GM21447 (cell line): ENCODE results near the gene EIF4E3.

Experiments used
- ATAC-seq: cut with Tn5 transposase; IDR thresholded peaks from one replicate; pipeline ENCODE4 v1.9.1; 2021; ENCODE audit not compliant: unreplicated experiment

Gene EIF4E3

DNA sequence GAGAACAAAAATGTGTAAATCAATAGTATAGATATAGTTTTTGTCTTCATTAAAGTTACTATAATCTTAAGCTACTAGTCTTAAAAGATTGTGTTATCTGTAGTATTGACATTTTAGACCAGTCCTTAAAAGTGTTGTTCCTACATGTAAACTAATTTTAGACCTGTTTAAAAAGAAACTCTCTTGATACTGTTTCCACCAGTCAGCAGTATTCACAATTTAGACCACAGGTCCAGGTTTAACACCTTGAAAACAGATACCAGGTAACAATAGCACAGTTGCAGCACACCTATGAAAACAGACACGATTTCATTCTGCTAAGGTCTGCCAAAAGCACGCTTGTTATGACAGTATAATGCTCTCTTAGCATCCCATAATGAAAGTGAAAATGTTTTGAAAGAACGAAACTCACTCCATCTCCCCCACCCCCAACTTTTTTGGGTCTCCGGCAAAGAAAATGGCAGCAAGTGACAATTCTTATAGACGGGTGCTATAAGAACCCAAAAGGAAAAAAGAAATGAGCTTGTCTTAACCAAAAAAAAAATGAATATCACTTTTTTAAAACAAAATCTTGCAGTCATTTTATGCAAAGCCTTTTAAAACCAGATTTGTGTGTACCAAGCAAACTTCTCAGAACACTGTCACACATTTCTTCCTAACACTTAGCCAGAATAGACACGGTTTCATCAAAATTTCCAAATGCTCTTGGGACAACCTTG is 1.6 kb downstream of the EIF4E3 start:
- ATAC-seq = no peak

DNA sequence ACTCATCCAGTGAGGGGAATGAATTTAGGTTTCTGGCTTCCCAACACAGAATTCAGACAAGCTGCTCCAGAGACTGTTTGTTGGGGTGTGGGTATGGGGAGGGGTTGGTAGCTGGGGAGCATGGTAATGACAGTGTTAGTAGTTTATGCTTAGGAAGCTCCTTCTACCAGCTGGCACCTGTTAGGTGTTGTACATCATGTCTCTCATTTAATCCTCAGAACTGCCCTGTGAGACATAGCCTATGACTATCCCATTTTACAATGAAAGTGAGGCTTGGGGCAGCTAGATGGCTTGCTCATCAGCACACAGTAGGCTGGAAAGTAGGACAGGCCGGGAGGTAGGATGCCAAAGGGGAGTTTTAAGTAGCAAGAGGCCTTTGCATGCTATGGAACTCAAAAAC is 2.5 kb downstream of the EIF4E3 start:
- no peak for ATAC-seq

DNA sequence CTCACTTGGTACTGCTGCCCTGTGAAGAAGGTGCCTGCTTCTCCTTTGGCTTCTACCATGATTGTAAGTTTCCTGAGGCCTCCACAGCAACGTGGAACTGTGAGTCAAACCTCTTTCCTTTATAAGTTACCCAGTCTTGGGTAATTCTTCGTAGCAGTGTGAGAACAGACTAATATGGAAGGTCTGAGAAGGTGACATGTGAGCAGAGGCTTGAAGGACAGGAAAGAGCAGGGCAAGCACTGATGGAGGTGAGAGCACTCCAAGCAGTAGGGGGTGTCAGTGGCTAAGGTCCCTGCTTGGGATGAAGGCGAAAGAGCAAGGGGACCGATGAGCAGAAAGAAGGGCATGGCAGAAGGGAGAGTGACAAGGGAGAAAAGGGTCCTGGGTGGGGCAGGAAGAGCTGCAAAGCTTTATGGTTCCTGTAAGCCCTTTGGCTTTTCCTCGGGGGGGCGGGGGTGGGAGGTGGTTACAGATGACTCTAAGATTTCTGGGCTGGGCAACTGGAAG is 3.5 kb downstream of the EIF4E3 start:
- no peak for ATAC-seq

DNA sequence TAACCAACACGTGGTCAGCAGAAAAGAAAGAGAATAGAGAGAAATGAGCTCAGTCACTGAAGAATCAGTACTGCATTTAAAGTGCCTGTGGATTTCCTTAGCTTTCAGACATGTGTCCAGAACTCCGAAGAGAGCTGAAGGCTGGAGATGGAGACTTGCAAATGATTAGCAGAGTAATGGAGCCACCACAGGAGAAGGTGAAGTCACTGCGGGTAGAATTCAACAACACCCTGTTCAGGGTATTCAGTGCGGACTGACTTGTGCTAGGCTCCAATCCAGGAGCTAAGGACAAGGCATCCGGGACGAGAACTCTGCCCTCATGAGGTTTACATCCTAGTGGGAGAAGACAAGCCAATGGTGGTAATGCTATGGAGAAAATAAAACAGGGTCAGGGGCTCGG is 4.2 kb downstream of the EIF4E3 start:
- ATAC-seq = no peak

DNA sequence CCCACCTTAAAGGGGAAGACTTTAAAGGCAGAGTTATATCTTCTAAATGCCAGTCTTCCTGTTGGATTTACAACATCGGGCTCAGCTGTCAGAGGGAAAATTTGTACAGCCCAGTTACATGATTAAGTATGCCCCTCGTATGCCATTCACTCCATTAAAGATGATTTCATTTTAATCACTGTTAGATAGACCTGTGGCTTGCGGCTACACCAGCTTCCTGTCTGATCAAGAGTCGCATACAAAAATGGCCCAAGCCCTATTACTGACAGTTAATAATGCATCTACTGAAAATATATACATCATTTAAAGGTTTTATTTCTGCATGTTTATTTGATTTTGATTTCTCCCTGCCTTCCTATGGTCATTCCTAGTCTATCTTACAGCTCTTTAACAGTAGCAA is 7.1 kb downstream of the EIF4E3 start:
- no peak for ATAC-seq

DNA sequence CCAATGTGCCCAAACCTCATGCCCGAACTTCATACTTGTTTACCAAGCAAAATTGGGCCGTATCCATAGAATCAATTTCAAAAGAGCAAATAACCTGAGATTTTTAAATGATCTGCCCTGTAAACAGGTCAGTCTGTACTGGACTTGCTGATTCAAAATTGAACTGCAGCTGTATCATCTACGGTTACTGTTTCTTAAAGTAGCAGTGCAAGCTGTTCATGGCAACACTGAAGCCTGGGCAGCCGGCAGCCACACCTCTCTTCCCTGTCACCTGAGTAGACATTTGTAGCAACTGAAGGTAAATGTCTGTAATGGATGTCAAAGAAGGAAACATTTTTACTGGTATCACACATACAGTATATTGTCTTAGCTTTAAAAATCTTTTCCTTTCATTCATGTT is 10.6 kb downstream of the EIF4E3 start:
- no peak for ATAC-seq

DNA sequence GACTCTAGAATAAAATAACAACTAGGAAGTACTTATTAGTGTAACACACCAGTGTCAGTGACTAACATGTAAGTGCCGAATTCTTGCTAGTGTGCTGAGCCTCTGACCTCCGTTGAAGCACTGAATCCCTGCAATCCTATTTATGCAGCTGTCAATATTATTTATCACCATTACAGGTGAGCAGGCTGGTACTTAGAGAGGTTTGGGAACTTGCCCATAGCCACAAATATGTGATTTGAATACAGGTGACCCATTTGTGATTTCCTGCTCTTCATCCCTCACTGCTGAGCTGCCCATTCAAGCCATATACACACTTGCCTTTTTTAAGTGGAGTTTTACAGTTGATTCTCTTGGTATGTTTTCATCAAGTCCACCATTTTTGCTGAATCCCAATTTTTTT is 12.2 kb downstream of the EIF4E3 start:
- no peak for ATAC-seq

DNA sequence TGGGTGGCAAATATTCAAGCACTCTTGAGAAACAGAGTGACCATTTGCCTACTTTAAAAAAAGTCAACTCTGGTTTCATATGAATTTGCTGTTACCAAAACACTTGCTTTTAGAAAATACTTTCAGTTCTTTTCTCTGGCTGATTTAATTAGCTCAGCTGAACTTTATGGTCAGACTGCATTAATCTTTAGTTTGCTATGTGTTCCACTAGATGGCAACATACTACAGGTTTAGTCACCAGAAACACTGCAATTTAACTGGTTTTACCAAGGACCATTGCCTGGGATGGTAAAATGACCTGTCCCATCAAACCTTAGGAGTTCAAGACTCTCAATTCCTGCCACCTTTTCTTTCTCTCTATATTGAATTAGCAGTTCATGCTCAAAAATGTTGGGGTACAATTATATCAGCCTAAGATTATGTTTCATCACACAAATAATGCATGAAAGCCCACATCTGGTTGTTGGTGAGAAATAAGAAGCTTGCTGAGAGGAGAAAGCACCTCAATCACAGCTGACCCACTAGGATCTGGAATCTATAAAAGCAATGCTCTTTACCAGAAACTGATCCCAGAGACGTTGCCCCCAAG is 14.2 kb downstream of the EIF4E3 start:
- ATAC-seq = no peak

DNA sequence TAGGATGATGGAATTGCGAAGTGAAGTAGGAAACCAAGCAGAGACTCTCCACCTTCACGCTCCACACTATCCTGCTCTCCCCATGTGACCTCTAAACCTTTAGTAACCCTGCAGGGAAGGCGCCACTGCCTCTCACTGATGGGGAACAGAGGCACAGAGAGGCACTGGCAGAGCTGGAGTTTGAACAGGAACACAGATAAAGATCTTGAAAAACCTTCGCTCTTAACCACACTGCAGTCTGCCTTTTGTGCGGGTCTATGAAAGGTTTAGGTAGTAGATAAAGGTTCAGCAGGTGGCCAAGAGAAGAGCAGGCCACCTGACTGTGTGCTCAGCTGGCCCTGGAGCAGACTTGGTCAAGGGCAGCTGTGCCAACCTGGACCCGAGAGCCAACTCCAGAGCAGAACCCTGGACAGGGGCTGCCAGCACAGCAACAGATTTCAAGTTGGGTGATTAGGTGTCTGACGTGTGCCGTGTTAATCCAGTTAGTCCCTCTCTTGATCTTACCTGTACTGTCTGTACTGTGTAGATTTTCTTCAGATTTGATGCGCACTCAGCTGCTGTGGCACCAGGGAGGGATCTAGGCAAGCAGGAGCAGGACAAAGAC is 15.2 kb downstream of the EIF4E3 start:
- ATAC-seq = no peak

DNA sequence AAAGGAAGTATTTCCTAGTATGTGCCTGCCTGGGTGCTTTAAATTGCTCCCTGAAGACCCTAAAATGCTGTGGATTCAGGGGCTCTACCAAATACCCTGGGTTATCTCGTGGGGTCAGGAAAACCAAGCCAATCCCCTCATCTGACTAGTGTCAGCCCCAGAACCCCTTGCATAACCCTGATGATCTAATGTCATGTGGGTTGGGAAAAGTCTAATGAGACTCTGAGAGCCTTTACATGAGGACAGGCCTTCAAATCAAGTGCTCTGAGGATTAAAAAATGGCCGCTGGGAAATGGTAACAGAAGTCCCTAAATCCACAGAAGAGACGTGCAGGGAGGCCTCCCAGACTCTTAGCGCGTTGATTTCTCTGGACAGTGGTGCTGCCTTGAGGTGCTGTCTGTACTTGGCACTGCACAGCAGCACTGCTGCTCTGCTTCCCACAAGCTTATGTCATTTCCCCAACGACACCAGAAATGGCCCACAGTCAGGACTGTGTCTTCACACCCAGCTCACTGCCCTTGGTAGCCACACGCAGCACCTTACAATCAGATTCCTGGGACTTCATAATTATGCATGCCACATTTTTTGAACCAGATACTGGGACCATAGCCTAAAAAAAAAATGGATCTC is 16.6 kb downstream of the EIF4E3 start:
- no peak for ATAC-seq

DNA sequence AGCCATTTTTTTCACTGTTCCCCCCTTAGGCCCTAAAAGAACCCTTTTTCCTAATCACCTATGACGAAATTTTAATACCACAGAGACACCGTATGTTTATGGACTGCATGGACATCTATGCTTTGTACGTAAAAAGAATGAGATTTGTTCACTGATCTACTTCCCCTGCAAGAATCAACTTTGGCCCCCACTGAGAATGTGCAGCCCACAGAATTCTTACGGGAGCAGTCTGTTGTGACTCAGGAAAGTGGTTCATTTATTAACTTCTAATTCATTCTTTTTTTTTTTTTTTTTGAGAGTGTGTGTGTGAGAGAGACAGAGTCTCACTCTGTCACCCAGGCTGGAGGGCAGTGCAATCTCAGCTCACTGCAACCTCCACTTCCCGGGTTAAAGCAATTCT is 17.6 kb downstream of the EIF4E3 start:
- no peak for ATAC-seq

DNA sequence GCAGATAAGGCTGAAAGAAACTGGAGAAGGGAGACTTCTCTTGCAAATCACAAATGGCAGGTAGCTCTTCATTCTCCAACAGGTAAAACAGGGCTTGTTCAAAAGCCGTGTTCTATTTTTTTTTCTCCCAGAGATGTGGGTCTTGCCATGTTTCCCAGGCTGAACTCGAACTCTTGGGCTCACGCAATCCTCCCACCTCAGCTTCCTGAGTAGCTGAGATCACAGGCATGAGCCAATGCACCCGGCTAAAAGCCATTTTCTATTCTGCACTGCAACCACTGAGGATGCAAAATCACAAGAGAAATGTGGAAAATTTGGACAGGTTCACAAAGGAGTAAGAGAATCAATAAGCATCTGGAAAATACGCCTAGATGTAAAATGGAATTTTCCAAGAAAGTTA is 19.5 kb downstream of the EIF4E3 start:
- ATAC-seq = no peak

DNA sequence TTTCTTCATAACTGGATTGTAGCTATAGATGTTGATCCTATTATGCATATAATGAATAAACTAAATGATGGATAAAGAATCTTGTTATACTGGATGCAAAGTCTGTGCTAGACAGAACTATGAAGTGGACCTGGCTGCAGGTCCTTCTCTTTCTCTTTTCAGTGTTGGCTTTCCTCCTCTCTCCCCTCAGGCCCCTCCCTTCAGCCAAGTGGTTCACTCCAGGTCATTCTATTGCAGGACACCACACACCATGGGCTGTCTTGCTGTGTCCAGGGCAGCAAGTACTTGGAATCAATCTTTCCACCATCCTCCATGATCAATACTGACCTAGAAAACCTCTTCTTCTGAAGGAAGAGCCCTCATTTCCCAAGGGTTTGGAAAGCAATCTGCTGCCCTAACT is 20.3 kb downstream of the EIF4E3 start:
- no peak for ATAC-seq

DNA sequence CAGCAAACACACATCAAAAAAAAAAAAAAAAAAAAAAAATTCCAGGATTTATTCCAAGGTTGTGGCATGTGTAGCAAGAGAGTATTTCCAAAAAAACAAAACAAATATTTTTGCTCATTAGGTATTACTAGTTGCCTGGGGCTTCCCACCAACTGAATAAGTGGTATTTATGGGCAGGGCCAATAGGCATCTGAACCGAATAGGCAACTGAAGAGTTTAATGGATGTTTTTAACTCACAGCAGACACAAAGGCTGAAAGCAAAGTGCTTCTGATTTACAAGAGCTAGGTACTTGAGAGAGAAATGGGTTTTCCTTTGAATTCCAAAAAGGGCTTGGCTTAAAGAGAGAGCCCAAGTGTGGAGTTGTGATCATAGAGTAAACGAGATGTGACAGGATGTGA is 21.4 kb downstream of the EIF4E3 start:
- no peak for ATAC-seq

DNA sequence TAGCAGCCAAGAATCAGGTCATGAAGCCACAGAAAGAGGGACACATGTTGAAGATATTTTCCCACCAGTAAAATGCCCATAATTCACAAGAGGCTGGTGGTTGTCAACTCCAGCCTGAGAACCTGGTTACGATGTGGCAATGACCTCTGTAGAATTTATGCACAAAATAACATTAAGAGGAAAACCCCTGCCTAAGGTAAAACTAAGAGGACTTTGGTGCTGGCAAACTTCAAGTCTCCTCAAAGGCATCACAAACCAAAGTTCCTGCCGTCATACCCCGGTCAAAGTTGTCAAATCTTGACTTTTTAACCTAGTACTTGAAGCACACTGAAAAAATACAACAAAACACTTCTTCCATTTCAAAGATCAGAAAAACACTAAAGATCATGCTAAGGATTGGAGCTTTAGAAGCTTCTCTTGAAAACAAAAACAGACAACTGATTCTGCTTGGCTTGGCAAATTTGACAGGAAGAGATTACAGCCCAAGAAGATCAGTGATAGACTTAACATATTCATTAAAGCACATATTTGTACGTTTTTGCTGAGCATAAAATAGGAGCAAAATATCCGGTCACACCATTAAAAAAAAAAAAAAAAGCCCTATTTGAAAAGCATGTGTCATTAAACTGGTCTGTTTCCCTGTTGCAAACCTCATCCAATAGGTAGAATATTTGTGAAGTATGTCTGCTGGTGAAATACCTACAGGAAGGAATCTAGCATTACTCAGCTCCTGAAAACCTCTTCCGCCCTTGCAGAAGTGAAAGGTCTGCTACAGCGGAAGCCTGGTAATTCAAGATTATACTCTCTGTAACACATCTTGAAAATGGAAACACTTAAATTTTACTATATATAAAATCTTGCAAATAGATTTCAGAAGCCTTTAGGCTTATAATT is 22.8 kb downstream of the EIF4E3 start:
- ATAC-seq = no peak

DNA sequence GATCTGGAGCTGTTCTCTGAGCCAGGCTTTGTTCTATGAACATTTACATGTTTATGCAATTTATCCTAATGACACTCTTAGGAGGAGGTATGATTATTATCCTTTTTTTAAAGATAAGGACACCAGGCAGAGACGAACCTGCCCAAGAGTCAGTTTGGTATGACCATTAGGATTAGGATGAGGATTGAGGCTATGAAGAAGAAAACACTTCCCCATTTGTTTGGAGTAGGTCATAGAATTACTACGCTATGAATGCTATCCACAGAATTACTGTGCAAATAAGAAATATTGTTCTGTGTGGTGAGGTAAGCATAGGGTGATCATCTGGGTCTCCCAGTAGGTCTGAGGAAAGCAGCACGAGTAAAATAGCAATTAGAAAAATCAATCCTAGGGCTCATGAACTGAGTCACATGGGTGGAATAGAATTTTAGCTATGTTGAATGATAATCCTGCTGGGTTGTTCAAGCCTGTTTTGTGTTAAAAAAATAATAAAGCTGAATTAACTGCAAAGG is 23.9 kb downstream of the EIF4E3 start:
- no peak for ATAC-seq

DNA sequence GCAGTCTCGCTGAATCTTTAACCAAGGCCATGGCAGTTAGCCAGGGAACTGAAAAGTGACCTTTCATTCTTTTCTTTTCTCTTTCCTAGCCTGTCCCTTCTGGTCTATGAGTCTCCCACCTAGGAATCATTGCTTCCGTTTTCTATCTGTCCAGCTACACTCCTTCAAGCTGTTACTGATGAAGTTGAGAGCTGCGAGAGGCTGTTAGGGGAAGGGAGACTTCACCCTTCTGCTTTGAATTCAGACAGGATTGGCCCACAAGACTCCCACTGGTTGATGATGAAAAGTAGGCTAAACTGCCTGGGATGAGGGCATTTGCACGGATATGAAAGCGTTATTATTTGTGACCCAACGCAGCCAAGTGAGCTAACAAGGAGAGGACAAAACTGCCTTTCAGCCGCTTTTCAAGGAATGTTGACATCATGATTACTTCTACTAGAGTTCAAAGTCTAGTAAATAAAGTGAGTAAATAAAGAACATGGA is 30.2 kb downstream of the EIF4E3 start:
- ATAC-seq = no peak

DNA sequence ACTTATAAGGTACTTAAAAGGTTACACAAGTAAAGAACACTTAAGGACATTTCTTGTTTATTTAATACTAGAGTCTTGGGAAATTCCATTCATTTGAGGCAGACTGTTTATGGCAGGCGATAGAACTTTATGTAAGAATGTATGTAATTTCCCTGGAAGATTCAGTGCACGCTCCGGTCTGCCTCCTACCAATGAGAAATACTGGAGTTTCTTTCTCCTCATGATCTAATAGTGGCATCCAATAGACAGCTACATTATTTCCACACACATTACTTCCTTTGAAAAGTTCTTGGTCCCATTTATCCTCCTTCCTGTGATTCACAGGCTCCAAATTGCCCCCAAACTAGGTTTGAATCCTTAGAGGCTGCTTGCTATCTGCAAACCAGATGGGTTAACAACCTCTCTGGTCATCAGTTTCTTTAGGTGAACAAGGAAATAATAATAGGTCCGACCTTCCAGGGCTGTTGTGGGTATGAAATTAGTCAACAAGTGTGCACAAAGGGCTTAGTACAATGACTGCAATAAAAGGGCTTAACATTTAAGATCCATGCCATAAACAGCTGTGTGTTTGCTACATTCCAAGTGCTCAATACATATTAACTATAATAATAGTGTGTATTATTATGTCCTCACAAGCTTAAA is 30.7 kb downstream of the EIF4E3 start:
- ATAC-seq = no peak

DNA sequence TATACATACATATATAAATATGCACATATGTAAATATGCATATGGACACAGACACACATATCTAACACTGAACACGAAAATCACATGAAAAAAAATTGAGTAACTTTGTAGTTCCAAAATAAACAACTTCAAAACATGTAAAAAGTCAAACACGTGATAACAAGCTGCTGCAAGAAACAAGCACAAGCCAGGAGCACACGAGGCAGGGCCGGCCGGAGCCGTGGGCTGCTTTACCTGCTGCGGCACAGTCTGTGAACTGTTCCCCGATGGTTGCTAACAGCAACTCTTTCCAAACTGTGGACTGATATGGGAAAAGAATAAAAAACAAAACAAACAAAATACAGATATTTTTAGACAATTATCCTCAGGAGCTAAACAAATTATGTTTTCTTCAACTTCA is 31.6 kb downstream of the EIF4E3 start:
- ATAC-seq = no peak

DNA sequence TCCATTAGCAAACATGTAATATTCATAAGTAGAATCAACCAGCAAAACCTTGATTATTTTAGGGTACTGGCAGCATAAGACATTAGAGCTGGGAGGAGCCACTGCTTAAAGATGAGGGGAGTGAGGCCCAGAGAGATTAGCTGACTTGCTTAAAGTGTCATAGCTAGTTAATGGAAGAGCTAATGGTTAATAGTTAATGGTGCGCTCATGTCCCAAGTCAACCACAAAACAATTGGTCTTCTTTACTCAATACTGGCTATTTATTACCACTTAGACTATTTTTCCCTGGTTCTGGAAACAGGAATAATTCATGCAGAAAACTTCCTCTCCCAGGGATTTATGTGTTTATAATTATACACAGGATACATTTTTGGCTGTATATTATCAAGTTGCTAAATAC is 33.1 kb downstream of the EIF4E3 start:
- no peak for ATAC-seq
